ENCODE measurements around the gene LYPD5.
A peak's percentile ranks its signal among the peaks of the same experiment; 100 is the strongest.
"Not testable (repeated sequence)": the region's sequence is repeated elsewhere in the genome, so short reads cannot be mapped to it uniquely, and the experiment has no call there.

Gene LYPD5

DNA sequence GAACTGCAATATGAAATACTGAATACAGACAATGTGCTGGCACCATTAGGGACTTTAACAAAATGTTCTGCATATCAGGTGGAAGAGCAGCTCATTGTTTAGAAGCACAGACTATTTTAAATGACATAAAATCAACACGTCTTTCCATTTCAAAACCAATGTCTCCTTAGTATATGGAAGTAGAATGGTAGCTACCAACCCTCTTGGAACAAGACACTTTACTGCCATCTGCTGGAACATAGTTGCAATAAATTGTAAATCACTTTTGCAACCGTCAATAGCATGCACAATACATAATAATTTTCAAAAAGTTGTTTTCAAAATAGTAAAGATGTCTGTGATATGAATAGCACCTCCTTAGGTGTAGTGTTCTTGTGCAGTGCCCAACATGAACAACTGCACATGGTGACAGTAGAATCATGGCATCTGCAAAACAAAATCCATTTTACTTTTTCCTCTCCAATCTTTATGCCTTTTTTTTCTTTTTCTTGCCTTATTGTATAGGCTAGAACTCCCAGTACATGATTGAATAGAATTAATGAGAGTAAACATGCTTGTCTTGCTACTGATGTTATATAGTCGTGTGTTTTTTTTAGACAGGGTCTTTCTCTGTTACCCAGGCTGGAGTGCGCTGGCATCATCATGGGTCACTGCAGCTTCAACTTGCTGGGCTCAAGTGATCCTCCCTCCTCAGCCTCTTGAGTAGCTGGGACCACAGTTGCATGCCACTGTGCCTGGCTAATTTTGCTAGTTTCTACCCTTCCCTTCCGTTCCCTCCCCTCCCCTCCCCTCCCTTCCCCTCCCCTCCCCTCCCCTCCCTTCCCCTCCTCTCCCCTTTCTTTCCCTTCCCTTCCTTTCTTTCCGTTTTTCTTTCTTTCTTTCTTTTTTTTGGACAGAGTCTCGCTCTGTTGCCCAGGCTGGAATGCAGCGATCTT is 7.8 kb upstream of the LYPD5 start:
- Histone ChIP-seq H3F3A (ENCODE audit: insufficient read depth) (no peaks in the 10 kb centered on the region), H3K27ac (ENCODE audit: low read depth, low read length) (no peak overlapping the region), H3K36me3 (ENCODE audit: low read length) (no peaks in the 10 kb centered on the region), H4K20me1 (ENCODE audit: low read depth, low read length) (no peaks in the 10 kb centered on the region), H3K9me3 (ENCODE audit: insufficient read depth, low read length) (no peaks in the 10 kb centered on the region), H3K4me3 (ENCODE audit: insufficient read depth, low read length, poor library complexity, severe bottlenecking) (no peak overlapping the region), H2AFZ (ENCODE audit: low read depth, low read length, severe bottlenecking) (no peak overlapping the region), H3K27me3 (ENCODE audit: low read length) (no peaks in the 10 kb centered on the region), H3K9me2 (replicated peaks; ENCODE audit: insufficient read depth, low read length) (no peaks in the 10 kb centered on the region), H3K79me2 (ENCODE audit: insufficient read depth, low read length) (no peaks in the 10 kb centered on the region), H3K9ac (ENCODE audit: low read length) (no peak overlapping the region), H3K4me2 (ENCODE audit: low read depth, low read length, poor library complexity, severe bottlenecking) (no peak overlapping the region)
- TF ChIP-seq, protein P1, sequence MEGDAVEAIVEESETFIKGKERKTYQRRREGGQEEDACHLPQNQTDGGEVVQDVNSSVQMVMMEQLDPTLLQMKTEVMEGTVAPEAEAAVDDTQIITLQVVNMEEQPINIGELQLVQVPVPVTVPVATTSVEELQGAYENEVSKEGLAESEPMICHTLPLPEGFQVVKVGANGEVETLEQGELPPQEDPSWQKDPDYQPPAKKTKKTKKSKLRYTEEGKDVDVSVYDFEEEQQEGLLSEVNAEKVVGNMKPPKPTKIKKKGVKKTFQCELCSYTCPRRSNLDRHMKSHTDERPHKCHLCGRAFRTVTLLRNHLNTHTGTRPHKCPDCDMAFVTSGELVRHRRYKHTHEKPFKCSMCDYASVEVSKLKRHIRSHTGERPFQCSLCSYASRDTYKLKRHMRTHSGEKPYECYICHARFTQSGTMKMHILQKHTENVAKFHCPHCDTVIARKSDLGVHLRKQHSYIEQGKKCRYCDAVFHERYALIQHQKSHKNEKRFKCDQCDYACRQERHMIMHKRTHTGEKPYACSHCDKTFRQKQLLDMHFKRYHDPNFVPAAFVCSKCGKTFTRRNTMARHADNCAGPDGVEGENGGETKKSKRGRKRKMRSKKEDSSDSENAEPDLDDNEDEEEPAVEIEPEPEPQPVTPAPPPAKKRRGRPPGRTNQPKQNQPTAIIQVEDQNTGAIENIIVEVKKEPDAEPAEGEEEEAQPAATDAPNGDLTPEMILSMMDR (IDR thresholded peaks at IDR 0.05; ENCODE audit: insufficient read depth, low read length, poor library complexity, severe bottlenecking) = peak; percentile 51
- no peak for TF ChIP-seq EZH2phosphoT487 (conservative IDR thresholded peaks at IDR 0.05; ENCODE audit: low read length)

DNA sequence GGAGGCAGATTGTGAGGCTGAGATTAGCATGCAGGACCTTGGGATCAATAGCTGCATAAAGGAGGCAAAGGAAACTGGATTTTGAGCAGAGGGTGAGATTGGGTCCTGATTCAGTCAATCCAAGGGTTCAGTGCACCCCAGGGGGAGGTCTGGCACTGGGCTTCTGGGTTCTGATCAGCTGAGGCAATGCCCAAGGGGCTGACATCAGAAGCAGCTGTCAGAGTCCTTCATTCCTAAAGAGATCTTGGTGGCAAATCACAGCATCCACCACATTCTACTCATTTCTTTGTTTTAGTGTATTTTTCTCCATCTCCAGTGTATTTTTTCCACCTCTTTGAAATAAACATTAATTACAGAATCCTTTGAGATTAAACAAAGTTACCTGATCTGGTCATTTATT is 5.4 kb upstream of the LYPD5 start:
- Histone ChIP-seq H3K9me2 (replicated peaks; ENCODE audit: insufficient read depth, low read length) (no peaks in the 10 kb centered on the region), H3F3A (ENCODE audit: insufficient read depth) (no peaks in the 10 kb centered on the region), H3K9ac (ENCODE audit: low read length) (no peak overlapping the region), H3K4me3 (ENCODE audit: insufficient read depth, low read length, poor library complexity, severe bottlenecking) (no peak overlapping the region), H3K9me3 (ENCODE audit: insufficient read depth, low read length) (no peaks in the 10 kb centered on the region), H3K27me3 (ENCODE audit: low read length) (no peaks in the 10 kb centered on the region), H3K27ac (ENCODE audit: low read depth, low read length) (no peak overlapping the region), H2AFZ (ENCODE audit: low read depth, low read length, severe bottlenecking) (no peak overlapping the region), H4K20me1 (ENCODE audit: low read depth, low read length) (no peaks in the 10 kb centered on the region), H3K36me3 (ENCODE audit: low read length) (no peaks in the 10 kb centered on the region), H3K4me2 (ENCODE audit: low read depth, low read length, poor library complexity, severe bottlenecking) (no peak overlapping the region), H3K79me2 (ENCODE audit: insufficient read depth, low read length) (no peaks in the 10 kb centered on the region)
- TF ChIP-seq EZH2phosphoT487 (conservative IDR thresholded peaks at IDR 0.05; ENCODE audit: low read length) = no peak
- TF ChIP-seq, protein P1 (IDR thresholded peaks at IDR 0.05; ENCODE audit: insufficient read depth, low read length, poor library complexity, severe bottlenecking) = no peak

DNA sequence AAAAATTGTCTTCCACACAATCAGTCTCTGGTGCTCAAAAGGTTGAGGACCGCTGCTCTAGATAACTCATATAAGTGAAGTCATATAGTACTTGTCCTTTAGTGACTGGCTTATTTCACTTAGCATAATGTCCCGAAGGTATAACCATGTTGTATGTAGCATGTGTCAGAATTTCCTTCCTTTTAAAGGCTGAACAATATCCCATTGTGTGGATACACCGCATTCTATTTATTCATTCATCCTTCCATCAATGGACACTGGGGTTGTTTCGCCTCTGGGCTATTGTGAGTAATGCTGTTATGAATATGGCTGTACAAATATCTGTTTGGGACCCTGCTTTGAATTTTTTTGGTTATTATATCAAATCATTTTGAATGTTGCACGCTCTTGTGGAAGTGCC is 4.6 kb upstream of the LYPD5 start:
- Histone ChIP-seq H3K9me2 (replicated peaks; ENCODE audit: insufficient read depth, low read length) (no peaks in the 10 kb centered on the region), H3K4me3 (ENCODE audit: insufficient read depth, low read length, poor library complexity, severe bottlenecking) (no peak overlapping the region), H3K9ac (ENCODE audit: low read length) (no peak overlapping the region), H4K20me1 (ENCODE audit: low read depth, low read length) (no peaks in the 10 kb centered on the region), H3K27ac (ENCODE audit: low read depth, low read length) (no peak overlapping the region), H3K27me3 (ENCODE audit: low read length) (no peaks in the 10 kb centered on the region), H2AFZ (ENCODE audit: low read depth, low read length, severe bottlenecking) (no peak overlapping the region), H3K79me2 (ENCODE audit: insufficient read depth, low read length) (no peaks in the 10 kb centered on the region), H3F3A (ENCODE audit: insufficient read depth) (no peaks in the 10 kb centered on the region), H3K4me2 (ENCODE audit: low read depth, low read length, poor library complexity, severe bottlenecking) (no peak overlapping the region), H3K36me3 (ENCODE audit: low read length) (no peaks in the 10 kb centered on the region), H3K9me3 (ENCODE audit: insufficient read depth, low read length) (no peaks in the 10 kb centered on the region)
- TF ChIP-seq, protein P1 (IDR thresholded peaks at IDR 0.05; ENCODE audit: insufficient read depth, low read length, poor library complexity, severe bottlenecking) = no peak
- TF ChIP-seq EZH2phosphoT487 (conservative IDR thresholded peaks at IDR 0.05; ENCODE audit: low read length) = no peak

DNA sequence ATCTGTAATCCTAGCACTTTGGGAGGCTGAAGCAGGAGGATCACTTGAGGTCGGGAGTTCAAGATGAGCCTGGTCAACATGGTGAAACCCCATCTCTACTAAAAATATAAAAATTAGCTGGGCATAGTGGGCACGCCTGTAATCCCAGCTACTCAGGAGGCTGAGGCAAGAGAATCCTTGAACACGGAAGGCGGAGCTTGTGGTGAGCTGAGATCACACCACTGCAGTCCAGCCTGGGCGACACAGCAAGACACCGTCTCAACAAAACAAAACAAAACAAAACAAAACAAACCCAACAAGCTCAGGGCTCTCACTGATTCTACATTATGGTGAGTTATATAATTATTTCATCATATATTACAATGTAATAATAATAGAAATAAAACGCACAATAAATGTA is 4.2 kb upstream of the LYPD5 start:
- not testable (repeated sequence) for H3F3A ChIP-seq (ENCODE audit: insufficient read depth); H2AFZ ChIP-seq (ENCODE audit: low read depth, low read length, severe bottlenecking); H3K4me2 ChIP-seq (ENCODE audit: low read depth, low read length, poor library complexity, severe bottlenecking); H3K79me2 ChIP-seq (ENCODE audit: insufficient read depth, low read length); H3K9me3 ChIP-seq (ENCODE audit: insufficient read depth, low read length); H3K36me3 ChIP-seq (ENCODE audit: low read length); H3K9me2 ChIP-seq (replicated peaks; ENCODE audit: insufficient read depth, low read length); H3K27me3 ChIP-seq (ENCODE audit: low read length); H3K27ac ChIP-seq (ENCODE audit: low read depth, low read length); H4K20me1 ChIP-seq (ENCODE audit: low read depth, low read length); H3K4me3 ChIP-seq (ENCODE audit: insufficient read depth, low read length, poor library complexity, severe bottlenecking); H3K9ac ChIP-seq (ENCODE audit: low read length)
